Measurements from ENCODE around the gene ATF7IP. TPM values are rescaled to one million over a fixed set of nuclear protein-coding genes. Genes with fewer than 3 reads are reported as not detected.

The ATF7IP gene
- total RNA-seq, 1 donor from 2014 or later: 115 TPM

DNA sequence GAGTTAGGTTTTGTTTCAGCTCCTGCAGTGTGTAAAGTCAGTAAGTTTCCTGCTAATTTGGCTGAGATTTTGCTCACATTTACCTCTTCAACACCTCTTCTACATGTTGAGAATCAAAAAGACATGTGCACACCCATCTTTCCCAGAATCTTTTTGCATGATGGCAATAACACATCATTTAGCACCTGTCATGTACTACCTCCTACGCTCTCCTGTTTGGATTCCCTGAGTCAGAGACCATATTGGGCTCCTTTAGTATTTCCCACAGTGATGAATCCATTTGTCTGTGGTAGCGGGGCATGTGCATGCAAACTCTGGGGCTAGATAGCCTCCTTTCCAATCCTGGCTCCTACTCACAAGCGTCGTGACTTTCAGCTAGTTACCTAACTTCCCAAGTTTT is 182.1 kb downstream of the ATF7IP start:
- no peak for FAIRE-seq
- Histone ChIP-seq H3K4me2 (ENCODE audit: low read length) (no peak overlapping the region), H3K36me3 (ENCODE audit: insufficient read depth, low read length) (no peaks in the 10 kb centered on the region), H3K27ac (ENCODE audit: low read depth, low read length) (no peak overlapping the region), H3K9ac (ENCODE audit: low read length) (no peak overlapping the region), H3K4me1 (ENCODE audit: insufficient read depth, low read length) (no peaks in the 10 kb centered on the region), H3K27me3 (ENCODE audit: insufficient read depth, low read length) (no peaks in the 10 kb centered on the region), H3K4me3 (ENCODE audit: insufficient read depth, low read depth, low read length) (no peak overlapping the region), H2AFZ (ENCODE audit: low read depth, low read length) (no peak overlapping the region), H3K79me2 (ENCODE audit: insufficient read depth, low read length) (no peaks in the 10 kb centered on the region), H3K9me3 (ENCODE audit: insufficient read depth, low read depth, low read length) (no peaks in the 10 kb centered on the region), H4K20me1 (ENCODE audit: insufficient read depth, low read length) (no peaks in the 10 kb centered on the region)
- no peaks in the 10 kb centered on the region for H3K4me1 Mint-ChIP-seq (ENCODE audit: low read depth, unreplicated experiment)
- peaks cover 2% of the 10 kb centered on the region for H3K9me3 Mint-ChIP-seq (ENCODE audit: unreplicated experiment)
- DNase-seq (ENCODE audit: low read depth): no peak
- TF ChIP-seq, protein P1, sequence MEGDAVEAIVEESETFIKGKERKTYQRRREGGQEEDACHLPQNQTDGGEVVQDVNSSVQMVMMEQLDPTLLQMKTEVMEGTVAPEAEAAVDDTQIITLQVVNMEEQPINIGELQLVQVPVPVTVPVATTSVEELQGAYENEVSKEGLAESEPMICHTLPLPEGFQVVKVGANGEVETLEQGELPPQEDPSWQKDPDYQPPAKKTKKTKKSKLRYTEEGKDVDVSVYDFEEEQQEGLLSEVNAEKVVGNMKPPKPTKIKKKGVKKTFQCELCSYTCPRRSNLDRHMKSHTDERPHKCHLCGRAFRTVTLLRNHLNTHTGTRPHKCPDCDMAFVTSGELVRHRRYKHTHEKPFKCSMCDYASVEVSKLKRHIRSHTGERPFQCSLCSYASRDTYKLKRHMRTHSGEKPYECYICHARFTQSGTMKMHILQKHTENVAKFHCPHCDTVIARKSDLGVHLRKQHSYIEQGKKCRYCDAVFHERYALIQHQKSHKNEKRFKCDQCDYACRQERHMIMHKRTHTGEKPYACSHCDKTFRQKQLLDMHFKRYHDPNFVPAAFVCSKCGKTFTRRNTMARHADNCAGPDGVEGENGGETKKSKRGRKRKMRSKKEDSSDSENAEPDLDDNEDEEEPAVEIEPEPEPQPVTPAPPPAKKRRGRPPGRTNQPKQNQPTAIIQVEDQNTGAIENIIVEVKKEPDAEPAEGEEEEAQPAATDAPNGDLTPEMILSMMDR (IDR thresholded peaks at IDR 0.05; ENCODE audit: insufficient read depth, low read depth, low read length): no peak
- no peak for TF ChIP-seq EZH2 (IDR thresholded peaks at IDR 0.05; ENCODE audit: insufficient read depth, low read length)
- H3K4me3 Mint-ChIP-seq (ENCODE audit: unreplicated experiment): no peak overlapping the region
- H3K36me3 Mint-ChIP-seq (ENCODE audit: low read depth, unreplicated experiment): no peaks in the 10 kb centered on the region
- no peak overlapping the region for H3K27ac Mint-ChIP-seq (ENCODE audit: unreplicated experiment)
- peaks cover 3% of the 10 kb centered on the region for H3K27me3 Mint-ChIP-seq (ENCODE audit: low read depth, unreplicated experiment)

DNA sequence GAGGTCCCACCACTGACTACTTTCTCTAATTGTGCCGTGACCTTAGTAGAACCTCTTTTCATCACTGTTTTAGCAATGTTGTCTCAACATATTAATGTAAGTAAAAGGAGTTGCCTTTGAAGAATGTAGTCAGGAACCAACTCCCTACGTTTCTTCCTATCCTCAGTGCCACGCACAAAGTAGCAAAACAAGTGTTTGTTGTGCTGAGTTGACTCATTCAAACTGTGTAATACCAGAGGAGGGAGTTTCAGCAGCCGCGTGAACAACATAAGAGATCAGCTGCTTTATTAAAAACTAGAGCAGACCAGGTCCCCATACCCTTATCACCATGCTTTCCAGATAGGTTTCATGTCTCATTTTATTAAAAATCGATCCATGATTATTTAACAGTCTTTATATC is 183.1 kb downstream of the ATF7IP start:
- H3K4me3 ChIP-seq (ENCODE audit: insufficient read depth, low read depth, low read length): no peak overlapping the region
- no peak overlapping the region for H3K4me3 Mint-ChIP-seq (ENCODE audit: unreplicated experiment)
- H3K36me3 ChIP-seq (ENCODE audit: insufficient read depth, low read length): no peaks in the 10 kb centered on the region
- H3K9ac ChIP-seq (ENCODE audit: low read length): no peak overlapping the region
- no peaks in the 10 kb centered on the region for H3K4me1 ChIP-seq (ENCODE audit: insufficient read depth, low read length)
- peaks cover 3% of the 10 kb centered on the region for H3K27me3 Mint-ChIP-seq (ENCODE audit: low read depth, unreplicated experiment)
- no peaks in the 10 kb centered on the region for H3K27me3 ChIP-seq (ENCODE audit: insufficient read depth, low read length)
- H3K4me1 Mint-ChIP-seq (ENCODE audit: low read depth, unreplicated experiment): peaks cover 7% of the 10 kb centered on the region
- H2AFZ ChIP-seq (ENCODE audit: low read depth, low read length): no peak overlapping the region
- H3K79me2 ChIP-seq (ENCODE audit: insufficient read depth, low read length): no peaks in the 10 kb centered on the region
- H3K36me3 Mint-ChIP-seq (ENCODE audit: low read depth, unreplicated experiment): no peaks in the 10 kb centered on the region
- TF ChIP-seq, protein P1 (IDR thresholded peaks at IDR 0.05; ENCODE audit: insufficient read depth, low read depth, low read length): no peak
- no peak for TF ChIP-seq EZH2 (IDR thresholded peaks at IDR 0.05; ENCODE audit: insufficient read depth, low read length)
- H3K27ac Mint-ChIP-seq (ENCODE audit: unreplicated experiment): no peak overlapping the region
- no peaks in the 10 kb centered on the region for H3K9me3 ChIP-seq (ENCODE audit: insufficient read depth, low read depth, low read length)
- DNase-seq (ENCODE audit: low read depth) (no peak), FAIRE-seq (no peak)
- no peaks in the 10 kb centered on the region for H4K20me1 ChIP-seq (ENCODE audit: insufficient read depth, low read length)
- H3K4me2 ChIP-seq (ENCODE audit: low read length): no peak overlapping the region
- peaks cover 2% of the 10 kb centered on the region for H3K9me3 Mint-ChIP-seq (ENCODE audit: unreplicated experiment)
- H3K27ac ChIP-seq (ENCODE audit: low read depth, low read length): no peak overlapping the region

Other genes starting within 250 kb of the ATF7IP start
- gene PLBD1, start 202.2 kb downstream of the ATF7IP start, total RNA-seq: 0.57 and 1.1 TPM in 2 replicates

Measured in astrocyte (in vitro differentiated cells and primary cell).